Effector memory CD4-positive, alpha-beta T cell (primary cell): ENCODE results near the gene SLC45A1.
A peak's percentile ranks its signal among the peaks of the same experiment; 100 is the strongest.

Experiments used
- DNase-seq, 3 donors: peaks; one replicate each; pipeline ENCODE4 v3.0.0-alpha.2; 2020
- H3K27ac ChIP-seq: 2 replicates; pipeline ENCODE4 v1.7.0; 2013; ENCODE audit warnings: mild to moderate bottlenecking, low read length, moderate library complexity; ENCODE audit not compliant: insufficient read depth, poor library complexity, severe bottlenecking
- H3K27me3 ChIP-seq: replicated peaks from 2 replicates; pipeline ENCODE4 v1.7.0; 2013; ENCODE audit warnings: mild to moderate bottlenecking, low read length; ENCODE audit not compliant: insufficient read depth, control insufficient read depth, poor library complexity, severe bottlenecking
- H3K36me3 ChIP-seq: 2 replicates; pipeline ENCODE4 v1.7.0; 2013; ENCODE audit warnings: mild to moderate bottlenecking, low read length, moderate library complexity; ENCODE audit not compliant: control insufficient read depth, insufficient read depth
- H3K4me1 ChIP-seq: 2 replicates; pipeline ENCODE4 v1.7.0; 2013; ENCODE audit warnings: low read length, mild to moderate bottlenecking; ENCODE audit not compliant: control insufficient read depth, insufficient read depth, poor library complexity, severe bottlenecking
- H3K4me3 ChIP-seq: 2 replicates; pipeline ENCODE4 v1.7.0; 2013; ENCODE audit warnings: low read length, low read depth, mild to moderate bottlenecking; ENCODE audit not compliant: insufficient read depth, poor library complexity, severe bottlenecking
- H3K9me3 ChIP-seq: 2 replicates; pipeline ENCODE4 v1.7.0; 2013; ENCODE audit warnings: mild to moderate bottlenecking, low read length, moderate library complexity; ENCODE audit not compliant: control insufficient read depth

The SLC45A1 gene

GRCh38 chr1:8359617-8360481 is 41.9 kb downstream of the SLC45A1 start:
- no peak for DNase-seq
- H3K4me3 ChIP-seq, result no peak overlapping the region
- H3K27ac ChIP-seq, result no peak overlapping the region
- H3K4me1 ChIP-seq, result no peaks in the 10 kb centered on the region
- no peaks in the 10 kb centered on the region for H3K27me3 ChIP-seq
- no peaks in the 10 kb centered on the region for H3K9me3 ChIP-seq
- H3K36me3 ChIP-seq, result peaks cover 96% of the 10 kb centered on the region

- no peaks in the 10 kb centered on the region for H3K9me3 ChIP-seq
- no peak for DNase-seq
- peaks cover 96% of the 10 kb centered on the region for H3K36me3 ChIP-seq
- H3K4me3 ChIP-seq, result no peak overlapping the region
- no peak overlapping the region for H3K27ac ChIP-seq
- H3K4me1 ChIP-seq, result no peaks in the 10 kb centered on the region
- H3K27me3 ChIP-seq, result no peaks in the 10 kb centered on the region
Observed at GRCh38 chr1:8360493-8361197, 42.7 kb downstream of the SLC45A1 start.

- no peaks in the 10 kb centered on the region for H3K27me3 ChIP-seq
- H3K9me3 ChIP-seq, result no peaks in the 10 kb centered on the region
- no peak overlapping the region for H3K4me3 ChIP-seq
- no peak overlapping the region for H3K27ac ChIP-seq
- peaks cover 96% of the 10 kb centered on the region for H3K36me3 ChIP-seq
- H3K4me1 ChIP-seq, result no peaks in the 10 kb centered on the region
- DNase-seq, result no peak
Observed at GRCh38 chr1:8361198-8361849, 43.4 kb downstream of the SLC45A1 start.

GRCh38 chr1:8362701-8363101 is 44.8 kb downstream of the SLC45A1 start:
- no peak for DNase-seq
- H3K4me1 ChIP-seq, result no peaks in the 10 kb centered on the region
- H3K27me3 ChIP-seq, result no peaks in the 10 kb centered on the region
- peaks cover 86% of the 10 kb centered on the region for H3K36me3 ChIP-seq
- no peaks in the 10 kb centered on the region for H3K9me3 ChIP-seq
- H3K4me3 ChIP-seq, result no peak overlapping the region
- no peak overlapping the region for H3K27ac ChIP-seq

GRCh38 chr1:8363186-8363766 is 45.4 kb downstream of the SLC45A1 start:
- H3K36me3 ChIP-seq, result peaks cover 80% of the 10 kb centered on the region
- H3K4me3 ChIP-seq, result no peak overlapping the region
- no peak for DNase-seq
- no peaks in the 10 kb centered on the region for H3K27me3 ChIP-seq
- no peaks in the 10 kb centered on the region for H3K9me3 ChIP-seq
- H3K27ac ChIP-seq, result no peak overlapping the region
- H3K4me1 ChIP-seq, result no peaks in the 10 kb centered on the region

- Histone ChIP-seq H3K4me3 (no peak overlapping the region), H3K9me3 (no peaks in the 10 kb centered on the region), H3K4me1 (no peaks in the 10 kb centered on the region), H3K27ac (no peak overlapping the region), H3K27me3 (no peaks in the 10 kb centered on the region), H3K36me3 (peaks cover 74% of the 10 kb centered on the region)
- DNase-seq, result no peak
Observed at GRCh38 chr1:8363767-8364301, 45.9 kb downstream of the SLC45A1 start.

- no peak overlapping the region for H3K4me3 ChIP-seq
- H3K9me3 ChIP-seq, result no peaks in the 10 kb centered on the region
- no peak for DNase-seq
- H3K36me3 ChIP-seq, result peaks cover 65% of the 10 kb centered on the region
- no peaks in the 10 kb centered on the region for H3K4me1 ChIP-seq
- no peaks in the 10 kb centered on the region for H3K27me3 ChIP-seq
- H3K27ac ChIP-seq, result no peak overlapping the region
Observed at GRCh38 chr1:8364528-8365442, 46.9 kb downstream of the SLC45A1 start.

GRCh38 chr1:8365661-8366362 is 47.9 kb downstream of the SLC45A1 start:
- DNase-seq, result no peak
- peak overlapping the region; percentile 8 for H3K27ac ChIP-seq
- no peaks in the 10 kb centered on the region for H3K4me1 ChIP-seq
- H3K36me3 ChIP-seq, result peaks cover 60% of the 10 kb centered on the region
- no peaks in the 10 kb centered on the region for H3K9me3 ChIP-seq
- no peak overlapping the region for H3K4me3 ChIP-seq
- H3K27me3 ChIP-seq, result no peaks in the 10 kb centered on the region
